Measurements from ENCODE around the gene ITGB1BP1.

ITGB1BP1 gene

GRCh38 chr2:9377461-9378097, 45.7 kb downstream of the ITGB1BP1 start:
- TF ChIP-seq FOXP2 (optimal IDR thresholded peaks at IDR 0.05; ENCODE audit: borderline replicate concordance, extremely low read depth, extremely low read length, insufficient read depth) (no peak), TAF1 (IDR thresholded peaks at IDR 0.05; ENCODE audit: borderline replicate concordance, insufficient read depth, low read length) (no peak)

DNA sequence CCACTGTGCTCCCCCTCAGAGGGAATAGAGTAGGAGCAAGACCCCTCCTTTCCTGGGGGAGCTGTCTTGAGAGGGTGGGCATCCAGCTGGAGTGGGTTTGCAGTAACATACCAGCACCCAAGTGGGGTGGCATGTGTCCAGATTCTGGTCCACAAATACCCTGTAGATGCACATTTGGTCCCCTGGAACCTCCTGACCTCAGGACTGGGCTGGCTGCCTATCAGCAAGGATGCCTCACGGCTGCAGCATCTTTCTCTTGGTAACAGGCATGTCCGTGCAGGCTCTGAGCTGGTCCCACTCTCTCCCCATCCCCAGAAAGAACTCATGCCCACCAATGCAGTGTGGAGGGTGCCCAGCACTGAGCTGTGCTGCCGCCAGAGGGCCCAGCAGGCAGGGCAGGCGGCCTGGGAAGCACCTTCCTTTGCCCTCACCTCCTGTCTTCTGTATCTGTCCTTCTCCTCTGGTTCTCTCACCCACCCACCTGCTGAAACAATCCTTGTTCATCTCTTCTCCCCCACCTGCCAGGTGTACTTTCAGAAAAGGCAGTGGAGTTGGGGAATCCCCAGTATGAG, 47.4 kb downstream of the ITGB1BP1 start:
- no peak for TF ChIP-seq FOXP2 (optimal IDR thresholded peaks at IDR 0.05; ENCODE audit: borderline replicate concordance, extremely low read depth, extremely low read length, insufficient read depth)
- TF ChIP-seq TAF1 (IDR thresholded peaks at IDR 0.05; ENCODE audit: borderline replicate concordance, insufficient read depth, low read length) = no peak
- no peak for TF ChIP-seq REST (IDR thresholded peaks at IDR 0.05; ENCODE audit: insufficient read depth in 1 of 2, low read depth in 2 of 2, low read length in 2 of 2)
- no peak for TF ChIP-seq SIN3A (IDR thresholded peaks at IDR 0.05; ENCODE audit: borderline replicate concordance, insufficient read depth, low read length)
- TF ChIP-seq POLR2AphosphoS5 (IDR thresholded peaks at IDR 0.05; ENCODE audit: low read depth, low read length) = no peak

DNA sequence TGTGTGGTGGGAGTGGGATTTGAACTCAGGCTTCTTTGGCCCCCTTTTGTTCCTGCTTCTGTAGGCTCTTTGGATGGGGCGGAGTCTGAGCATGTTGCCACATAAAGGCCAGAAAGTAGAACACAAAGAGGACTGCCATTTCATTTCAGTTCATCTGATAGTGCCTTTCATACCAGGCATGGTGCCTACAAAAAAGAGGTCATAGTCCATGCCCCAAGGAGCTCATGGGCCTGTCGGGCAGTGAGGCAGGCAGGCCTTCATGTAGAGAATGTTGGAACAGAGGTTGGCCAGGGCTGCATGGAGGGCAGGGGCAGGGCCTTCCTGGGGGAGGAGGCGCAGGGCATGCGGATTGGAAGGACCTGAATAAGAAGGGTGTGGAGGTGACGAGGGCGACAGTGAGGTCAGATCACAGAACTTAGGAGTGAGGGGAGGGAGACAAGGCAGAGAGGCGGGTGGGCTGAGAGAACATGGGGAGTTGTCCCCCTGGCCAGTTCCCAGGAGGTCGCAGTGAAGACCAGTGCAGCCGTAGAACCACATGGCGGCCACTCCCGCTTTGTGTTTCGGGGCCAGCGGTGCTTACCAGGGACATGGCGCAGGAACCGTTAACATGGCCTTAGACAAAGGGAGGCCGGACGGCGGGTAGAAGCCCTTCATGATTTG, 49.1 kb downstream of the ITGB1BP1 start:
- TF ChIP-seq REST (IDR thresholded peaks at IDR 0.05; ENCODE audit: insufficient read depth in 1 of 2, low read depth in 2 of 2, low read length in 2 of 2) = no peak
- no peak for TF ChIP-seq SIN3A (IDR thresholded peaks at IDR 0.05; ENCODE audit: borderline replicate concordance, insufficient read depth, low read length)
- TF ChIP-seq FOXP2 (optimal IDR thresholded peaks at IDR 0.05; ENCODE audit: borderline replicate concordance, extremely low read depth, extremely low read length, insufficient read depth) = no peak
- no peak for TF ChIP-seq TAF1 (IDR thresholded peaks at IDR 0.05; ENCODE audit: borderline replicate concordance, insufficient read depth, low read length)
- no peak for TF ChIP-seq POLR2AphosphoS5 (IDR thresholded peaks at IDR 0.05; ENCODE audit: low read depth, low read length)

DNA sequence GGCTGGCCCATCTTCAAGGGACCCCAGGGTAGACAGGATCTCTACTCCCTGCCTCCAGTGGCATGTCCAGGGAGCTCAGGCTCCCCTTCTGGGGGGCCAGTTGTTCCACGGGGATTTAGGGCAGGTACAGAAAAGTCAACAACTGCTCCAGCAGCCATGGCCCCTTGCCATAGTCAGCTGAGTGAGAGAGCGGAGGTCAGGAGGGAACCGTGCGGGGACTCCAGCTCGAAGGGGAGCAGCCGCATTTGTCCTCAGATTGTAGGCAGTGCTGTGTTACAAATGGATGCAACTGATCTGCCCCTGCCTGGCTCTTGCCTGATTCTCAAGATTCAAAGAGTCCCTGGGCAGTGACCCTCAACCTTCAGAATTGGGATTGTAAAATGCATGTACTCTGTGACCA, 49.9 kb downstream of the ITGB1BP1 start:
- TF ChIP-seq TAF1 (IDR thresholded peaks at IDR 0.05; ENCODE audit: borderline replicate concordance, insufficient read depth, low read length) = no peak
- TF ChIP-seq FOXP2 (optimal IDR thresholded peaks at IDR 0.05; ENCODE audit: borderline replicate concordance, extremely low read depth, extremely low read length, insufficient read depth) = no peak
- TF ChIP-seq POLR2AphosphoS5 (IDR thresholded peaks at IDR 0.05; ENCODE audit: low read depth, low read length) = no peak
- no peak for TF ChIP-seq SIN3A (IDR thresholded peaks at IDR 0.05; ENCODE audit: borderline replicate concordance, insufficient read depth, low read length)
- TF ChIP-seq REST (IDR thresholded peaks at IDR 0.05; ENCODE audit: insufficient read depth in 1 of 2, low read depth in 2 of 2, low read length in 2 of 2) = no peak

- TF ChIP-seq SIN3A (IDR thresholded peaks at IDR 0.05; ENCODE audit: borderline replicate concordance, insufficient read depth, low read length) (no peak), REST (IDR thresholded peaks at IDR 0.05; ENCODE audit: insufficient read depth in 1 of 2, low read depth in 2 of 2, low read length in 2 of 2) (no peak), POLR2AphosphoS5 (IDR thresholded peaks at IDR 0.05; ENCODE audit: low read depth, low read length) (no peak), TAF1 (IDR thresholded peaks at IDR 0.05; ENCODE audit: borderline replicate concordance, insufficient read depth, low read length) (no peak), FOXP2 (optimal IDR thresholded peaks at IDR 0.05; ENCODE audit: borderline replicate concordance, extremely low read depth, extremely low read length, insufficient read depth) (no peak)
These were observed 50.3 kb downstream of the ITGB1BP1 start for GRCh38 chr2:9373047-9373446.

Data from PFSK-1 (cell line).